ENCODE data around the gene WWC2.

GRCh38 chr4:183323295-183323694 is 224.2 kb downstream of the WWC2 start:
- TF ChIP-seq CTCF (IDR thresholded peaks at IDR 0.05) = no peak
- TF ChIP-seq POLR2A (IDR thresholded peaks at IDR 0.05) = no peak

Data from Peyer's patch (tissue), 4 donors.